NCI-H2029 (cell line): ENCODE measurements around the gene IFNK.

Experiments
- DNase-seq: peaks from one replicate; lab custom pipeline; 2025; lab: John Stamatoyannopoulos, UW

IFNK gene

DNA sequence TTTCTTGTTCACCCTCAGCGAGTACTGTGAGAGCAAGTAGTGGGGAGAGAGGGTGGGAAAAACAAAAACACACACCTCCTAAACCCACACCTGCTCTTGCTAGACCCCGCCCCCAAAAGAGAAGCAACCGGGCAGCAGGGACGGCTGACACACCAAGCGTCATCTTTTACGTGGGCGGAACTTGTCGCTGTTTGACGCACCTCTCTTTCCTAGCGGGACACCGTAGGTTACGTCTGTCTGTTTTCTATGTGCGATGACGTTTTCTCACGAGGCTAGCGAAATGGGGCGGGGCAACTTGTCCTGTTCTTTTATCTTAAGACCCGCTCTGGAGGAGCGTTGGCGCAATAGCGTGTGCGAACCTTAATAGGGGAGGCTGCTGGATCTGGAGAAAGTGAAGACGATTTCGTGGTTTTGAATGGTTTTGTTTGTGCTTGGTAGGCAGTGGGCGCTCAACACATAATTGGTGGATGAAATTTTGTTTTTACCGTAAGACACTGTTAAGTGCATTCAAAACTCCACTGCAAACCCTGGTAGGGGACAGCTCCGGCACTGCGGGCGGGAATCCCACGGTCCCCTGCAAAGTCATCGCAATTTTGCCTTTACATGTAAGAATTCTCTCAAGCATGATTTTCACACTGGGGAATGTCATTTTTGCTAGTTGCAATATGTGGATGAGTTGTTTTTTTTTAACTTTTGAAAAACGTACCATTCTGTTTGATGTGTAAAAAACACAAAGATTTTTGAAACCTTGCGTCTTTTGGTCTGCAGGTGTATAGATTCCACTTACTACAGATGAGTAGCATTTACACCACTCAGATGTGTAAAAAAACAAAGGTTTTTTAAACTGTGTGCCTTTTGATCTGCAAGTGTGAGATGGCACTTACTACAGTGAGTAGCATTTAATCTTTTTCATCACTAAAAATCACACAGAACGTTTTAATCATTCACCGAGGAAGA is 49.8 kb downstream of the IFNK start:
- DNase-seq = peak; percentile 98
